Astrocyte (in vitro differentiated cells and primary cell): ENCODE data around the gene AZIN2. TPM values are rescaled to one million over a fixed set of nuclear protein-coding genes. Genes with fewer than 3 reads are reported as not detected.

Experiments
- DNase-seq: peaks from one replicate; pipeline ENCODE4 v3.0.0-alpha.2; 2010; ENCODE audit warnings: low read depth
- FAIRE-seq: peaks from 2 replicates; lab custom pipeline; 2011; peaks lifted over from hg19 to GRCh38; lab: Jason Lieb, UNC
- H2AFZ ChIP-seq: 2 replicates; pipeline ENCODE4 v1.6.0; 2012; ENCODE audit warnings: low read depth, low read length, inconsistent platforms
- H3K27ac ChIP-seq: 2 replicates; pipeline ENCODE4 v1.5.1; 2011; ENCODE audit warnings: low read depth, low read length, inconsistent platforms
- H3K27me3 ChIP-seq: 2 replicates; pipeline ENCODE4 v1.6.0; 2011; ENCODE audit warnings: low read length, inconsistent platforms; ENCODE audit not compliant: insufficient read depth
- H3K36me3 ChIP-seq: 2 replicates; pipeline ENCODE4 v1.5.1; 2011; ENCODE audit warnings: low read length, inconsistent platforms; ENCODE audit not compliant: insufficient read depth
- H3K4me1 ChIP-seq: 2 replicates; pipeline ENCODE4 v1.5.1; 2011; ENCODE audit warnings: low read length, inconsistent platforms; ENCODE audit not compliant: insufficient read depth
- H3K4me2 ChIP-seq: 2 replicates; pipeline ENCODE4 v1.6.0; 2012; ENCODE audit warnings: low read length, inconsistent platforms
- H3K4me3 ChIP-seq: 2 replicates; pipeline ENCODE4 v1.5.1; 2011; ENCODE audit warnings: low read depth, mild to moderate bottlenecking, low read length, inconsistent platforms; ENCODE audit not compliant: insufficient read depth
- H3K79me2 ChIP-seq: 2 replicates; pipeline ENCODE4 v1.6.0; 2012; ENCODE audit warnings: mild to moderate bottlenecking, low read length, inconsistent platforms; ENCODE audit not compliant: insufficient read depth
- H3K9ac ChIP-seq: 2 replicates; pipeline ENCODE4 v1.6.0; 2012; ENCODE audit warnings: mild to moderate bottlenecking, low read length, inconsistent platforms
- H3K9me3 ChIP-seq: 2 replicates; pipeline ENCODE4 v1.5.1; 2012; ENCODE audit warnings: low read depth, mild to moderate bottlenecking, low read length, inconsistent platforms; ENCODE audit not compliant: insufficient read depth
- H4K20me1 ChIP-seq: 2 replicates; pipeline ENCODE4 v1.6.0; 2012; ENCODE audit warnings: low read length, inconsistent platforms; ENCODE audit not compliant: insufficient read depth
- H3K27ac Mint-ChIP-seq: one replicate; pipeline ENCODE4 v1.8.0; 2021; ENCODE audit warnings: mild to moderate bottlenecking, mixed read lengths; ENCODE audit not compliant: unreplicated experiment
- H3K27me3 Mint-ChIP-seq: one replicate; pipeline ENCODE4 v1.8.0; 2021; ENCODE audit warnings: low read depth, mixed read lengths; ENCODE audit not compliant: unreplicated experiment
- H3K36me3 Mint-ChIP-seq: one replicate; pipeline ENCODE4 v1.8.0; 2021; ENCODE audit warnings: low read depth, mixed read lengths; ENCODE audit not compliant: unreplicated experiment
- H3K4me1 Mint-ChIP-seq: one replicate; pipeline ENCODE4 v1.8.0; 2021; ENCODE audit warnings: low read depth, mixed read lengths; ENCODE audit not compliant: unreplicated experiment
- H3K4me3 Mint-ChIP-seq: one replicate; pipeline ENCODE4 v1.8.0; 2021; ENCODE audit warnings: mild to moderate bottlenecking, moderate library complexity, mixed read lengths; ENCODE audit not compliant: unreplicated experiment
- H3K9me3 Mint-ChIP-seq: one replicate; pipeline ENCODE4 v1.8.0; 2021; ENCODE audit warnings: mild to moderate bottlenecking, mixed read lengths; ENCODE audit not compliant: unreplicated experiment
- EZH2 ChIP-seq: IDR thresholded peaks from 2 replicates; pipeline ENCODE4 v1.6.1; 2012; ENCODE audit warnings: mild to moderate bottlenecking, low read length, inconsistent platforms; ENCODE audit not compliant: insufficient read depth
- total RNA-seq: library from RNA; stranded (reverse); gene quantifications from 2 replicates; pipeline ENCODE4 v1.2.1, GENCODE V29; 2021
- TF ChIP-seq, protein P1 (sequence below): IDR thresholded peaks from 2 replicates; pipeline ENCODE4 v1.5.1; 2011; ENCODE audit warnings: low read depth, mild to moderate bottlenecking, inconsistent platforms, low read length, moderate library complexity; ENCODE audit not compliant: insufficient read depth

AZIN2 gene
- total RNA-seq, 1 donor from 2014 or later = 10.1 TPM

- peaks cover 27% of the 10 kb centered on the region for H3K36me3 Mint-ChIP-seq
- H3K27ac Mint-ChIP-seq = no peak overlapping the region
- H3K4me1 Mint-ChIP-seq = peaks cover 16% of the 10 kb centered on the region
- peaks cover 5% of the 10 kb centered on the region for H3K9me3 Mint-ChIP-seq
- Histone ChIP-seq H2AFZ (no peak overlapping the region), H4K20me1 (no peaks in the 10 kb centered on the region), H3K27ac (no peak overlapping the region), H3K79me2 (peaks cover 6% of the 10 kb centered on the region), H3K4me2 (no peak overlapping the region), H3K27me3 (no peaks in the 10 kb centered on the region), H3K9me3 (no peaks in the 10 kb centered on the region), H3K4me3 (no peak overlapping the region), H3K36me3 (no peaks in the 10 kb centered on the region), H3K9ac (no peak overlapping the region), H3K4me1 (peaks cover 58% of the 10 kb centered on the region)
- FAIRE-seq = no peak
- H3K27me3 Mint-ChIP-seq = no peaks in the 10 kb centered on the region
- no peak for TF ChIP-seq EZH2
- TF ChIP-seq, protein P1, sequence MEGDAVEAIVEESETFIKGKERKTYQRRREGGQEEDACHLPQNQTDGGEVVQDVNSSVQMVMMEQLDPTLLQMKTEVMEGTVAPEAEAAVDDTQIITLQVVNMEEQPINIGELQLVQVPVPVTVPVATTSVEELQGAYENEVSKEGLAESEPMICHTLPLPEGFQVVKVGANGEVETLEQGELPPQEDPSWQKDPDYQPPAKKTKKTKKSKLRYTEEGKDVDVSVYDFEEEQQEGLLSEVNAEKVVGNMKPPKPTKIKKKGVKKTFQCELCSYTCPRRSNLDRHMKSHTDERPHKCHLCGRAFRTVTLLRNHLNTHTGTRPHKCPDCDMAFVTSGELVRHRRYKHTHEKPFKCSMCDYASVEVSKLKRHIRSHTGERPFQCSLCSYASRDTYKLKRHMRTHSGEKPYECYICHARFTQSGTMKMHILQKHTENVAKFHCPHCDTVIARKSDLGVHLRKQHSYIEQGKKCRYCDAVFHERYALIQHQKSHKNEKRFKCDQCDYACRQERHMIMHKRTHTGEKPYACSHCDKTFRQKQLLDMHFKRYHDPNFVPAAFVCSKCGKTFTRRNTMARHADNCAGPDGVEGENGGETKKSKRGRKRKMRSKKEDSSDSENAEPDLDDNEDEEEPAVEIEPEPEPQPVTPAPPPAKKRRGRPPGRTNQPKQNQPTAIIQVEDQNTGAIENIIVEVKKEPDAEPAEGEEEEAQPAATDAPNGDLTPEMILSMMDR = no peak
- DNase-seq = no peak
- no peak overlapping the region for H3K4me3 Mint-ChIP-seq
Measured at GRCh38 chr1:33165809-33166208, 84.9 kb downstream of the AZIN2 start.

- FAIRE-seq (no peak), DNase-seq (peak; percentile 22)
- H3K36me3 Mint-ChIP-seq = peaks cover 25% of the 10 kb centered on the region
- no peak overlapping the region for H3K27ac Mint-ChIP-seq
- H3K9me3 Mint-ChIP-seq = peaks cover 5% of the 10 kb centered on the region
- H3K4me3 Mint-ChIP-seq = no peak overlapping the region
- TF ChIP-seq, protein P1 = no peak
- no peak for TF ChIP-seq EZH2
- no peak overlapping the region for H3K9ac ChIP-seq
- no peaks in the 10 kb centered on the region for H3K27me3 Mint-ChIP-seq
- H2AFZ ChIP-seq = no peak overlapping the region
- H3K27ac ChIP-seq = no peak overlapping the region
- peaks cover 7% of the 10 kb centered on the region for H3K79me2 ChIP-seq
- H3K4me1 Mint-ChIP-seq = peaks cover 16% of the 10 kb centered on the region
- no peaks in the 10 kb centered on the region for H3K27me3 ChIP-seq
- H3K4me1 ChIP-seq = peaks cover 42% of the 10 kb centered on the region
- H3K36me3 ChIP-seq = no peaks in the 10 kb centered on the region
- no peak overlapping the region for H3K4me3 ChIP-seq
- H4K20me1 ChIP-seq = no peaks in the 10 kb centered on the region
- H3K4me2 ChIP-seq = no peak overlapping the region
- no peaks in the 10 kb centered on the region for H3K9me3 ChIP-seq
Measured at GRCh38 chr1:33167650-33168447, 86.9 kb downstream of the AZIN2 start.
